ENCODE measurements around the gene LRRC7.
A peak's percentile ranks its signal among the peaks of the same experiment; 100 is the strongest.
"Not testable (repeated sequence)": the region's sequence is repeated elsewhere in the genome, so short reads cannot be mapped to it uniquely, and the experiment has no call there.

LRRC7 gene

DNA sequence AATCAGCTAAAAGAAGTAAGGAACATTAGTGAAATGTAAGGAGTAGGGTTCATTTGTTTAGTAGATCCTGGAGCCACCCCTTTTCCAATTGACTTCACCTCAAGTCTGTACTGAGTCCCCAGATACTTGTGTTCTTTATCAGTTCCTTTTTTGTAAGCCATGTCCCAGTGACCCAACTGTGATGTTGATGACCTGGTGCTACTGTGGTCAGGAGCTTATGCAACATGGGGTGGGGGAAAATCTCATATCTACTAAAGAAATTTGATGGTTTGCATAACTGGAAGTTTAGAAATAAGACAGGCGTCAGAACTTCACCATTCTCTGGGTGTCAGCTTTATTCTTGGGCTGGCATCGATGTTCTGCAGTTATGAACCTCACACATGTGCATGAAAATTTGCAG, 120.5 kb downstream of the LRRC7 start:
- no peak for FAIRE-seq
- no peak for DNase-seq (ENCODE audit: insufficient read length, low spot score)

DNA sequence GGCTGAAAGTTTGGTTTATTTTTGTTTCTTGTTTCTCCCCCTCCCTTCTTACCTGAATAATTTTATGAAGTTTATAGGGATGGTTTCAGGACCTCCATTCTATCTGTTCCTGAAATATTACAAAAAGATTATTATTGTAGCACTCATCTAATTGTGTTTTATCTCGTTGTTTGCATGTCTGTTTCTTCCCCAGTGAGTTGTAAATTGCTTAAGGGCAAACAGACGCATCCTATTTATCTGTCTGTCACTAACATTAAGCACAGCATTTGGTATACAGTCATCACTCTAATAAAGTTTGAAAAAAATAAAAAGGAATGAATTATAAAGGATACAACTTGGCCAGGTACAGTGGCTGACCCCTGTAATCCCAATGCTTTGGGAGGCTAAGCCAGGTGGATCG, 123.5 kb downstream of the LRRC7 start:
- no peak for DNase-seq (ENCODE audit: insufficient read length, low spot score)
- FAIRE-seq: no peak

- DNase-seq (ENCODE audit: insufficient read length, low spot score): no peak
- FAIRE-seq: no peak
Observed at GRCh38 chr1:69693921-69694675, 126.4 kb downstream of the LRRC7 start.

DNA sequence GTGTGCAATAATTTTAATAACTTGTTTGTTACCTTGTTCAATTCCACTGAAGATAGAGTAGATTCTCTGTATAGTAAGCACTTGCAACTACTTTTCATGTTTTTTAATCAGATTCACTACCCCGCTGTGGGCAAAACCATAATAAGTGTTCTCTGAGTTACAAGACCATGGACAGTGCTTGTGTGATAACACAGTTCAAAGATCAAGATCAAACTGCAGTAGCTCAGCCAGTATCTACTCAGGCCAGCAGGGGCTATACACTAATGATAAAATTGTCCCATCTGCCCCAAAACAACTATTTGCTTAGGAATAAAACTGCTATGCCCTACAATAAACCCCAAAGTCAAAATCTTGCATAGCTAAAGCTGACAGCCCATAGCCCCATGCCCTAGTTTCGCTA, 129.6 kb downstream of the LRRC7 start:
- no peak for FAIRE-seq
- no peak for DNase-seq (ENCODE audit: insufficient read length, low spot score)

DNA sequence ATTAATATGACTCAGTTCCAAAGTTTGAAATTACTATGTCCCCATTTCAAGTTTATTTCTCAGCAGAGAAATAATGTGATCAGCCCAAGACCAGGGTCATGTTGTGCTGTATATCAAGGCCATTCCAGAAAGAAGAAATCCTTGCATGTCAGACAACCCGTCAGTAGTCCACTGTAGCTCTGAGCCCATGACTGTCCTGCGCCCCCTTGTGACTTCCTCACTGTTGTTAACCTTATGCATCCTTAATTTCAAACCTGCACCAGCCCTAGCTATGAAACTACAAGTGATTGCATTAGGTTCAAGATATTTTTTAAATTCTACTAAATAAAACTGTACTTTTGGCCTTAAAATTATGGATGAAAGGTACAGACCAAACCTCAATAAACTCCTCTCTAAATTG, 133.0 kb downstream of the LRRC7 start:
- DNase-seq (ENCODE audit: insufficient read length, low spot score) (no peak), FAIRE-seq (no peak)

DNA sequence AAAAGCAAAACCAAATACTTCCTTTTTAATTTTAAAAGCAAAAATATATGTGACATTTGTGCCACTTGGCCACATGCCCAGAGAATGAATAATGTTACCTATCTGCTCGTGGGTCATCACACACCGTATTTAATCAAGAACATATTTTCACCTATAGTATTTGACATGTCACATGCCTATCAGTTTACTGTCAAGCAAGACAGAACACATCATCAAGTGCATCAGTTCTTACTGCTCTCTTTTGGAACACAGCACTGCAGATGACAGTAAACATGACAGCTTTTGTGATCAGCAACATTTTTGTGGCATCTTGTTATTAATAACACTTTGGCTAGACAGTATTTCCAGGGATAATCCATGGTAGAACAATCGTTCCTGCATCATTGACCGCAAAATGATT, 134.4 kb downstream of the LRRC7 start:
- no peak for FAIRE-seq
- DNase-seq (ENCODE audit: insufficient read length, low spot score): no peak

GRCh38 chr1:69706473-69706872, 138.8 kb downstream of the LRRC7 start:
- no peak for FAIRE-seq
- DNase-seq (ENCODE audit: insufficient read length, low spot score): no peak

DNA sequence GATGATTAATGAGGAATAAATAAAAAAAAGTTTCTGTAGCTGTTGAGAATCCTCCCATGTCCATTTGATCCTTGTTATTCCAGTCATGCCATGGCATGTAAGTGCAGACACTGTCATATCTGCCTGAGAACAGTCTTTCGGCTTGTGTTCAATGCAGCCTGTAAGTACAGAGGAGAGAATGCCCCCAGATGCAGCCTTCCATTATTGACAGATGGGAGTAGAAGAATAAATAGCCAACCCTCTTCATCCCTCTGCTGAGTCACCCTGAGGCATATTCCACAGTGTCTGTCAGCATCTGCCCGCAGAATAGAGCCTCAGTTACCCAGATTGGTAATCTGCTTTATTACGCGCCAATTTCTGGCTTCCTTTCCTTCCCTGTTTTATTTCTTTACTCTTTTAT, 139.4 kb downstream of the LRRC7 start:
- FAIRE-seq (no peak), DNase-seq (ENCODE audit: insufficient read length, low spot score) (no peak)

- no peak for FAIRE-seq
- DNase-seq (ENCODE audit: insufficient read length, low spot score): no peak
Observed at GRCh38 chr1:69710484-69711189, 142.9 kb downstream of the LRRC7 start.

GRCh38 chr1:69711190-69711930, 143.6 kb downstream of the LRRC7 start:
- no peak for DNase-seq (ENCODE audit: insufficient read length, low spot score)
- no peak for FAIRE-seq

DNA sequence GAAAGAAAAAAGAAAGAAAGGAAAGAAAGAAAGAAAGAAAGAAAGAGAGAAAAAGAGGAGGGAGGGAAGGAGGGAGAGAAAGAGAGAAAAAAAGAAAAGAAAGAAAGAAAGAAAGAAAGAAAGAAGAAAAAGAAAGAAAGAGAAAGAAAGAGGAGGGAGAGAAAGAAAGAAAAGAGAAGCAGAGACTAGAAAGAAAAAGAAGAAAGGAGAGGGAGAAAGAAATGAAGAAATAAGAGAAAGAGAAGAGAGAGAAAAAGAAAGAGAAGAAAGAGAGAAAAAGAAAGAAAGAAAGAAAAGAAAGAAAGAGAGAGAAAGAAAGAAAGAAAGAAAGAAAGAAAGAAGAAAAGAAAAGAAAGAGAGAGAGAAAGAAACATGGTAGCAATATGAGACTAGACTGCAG, 150.1 kb downstream of the LRRC7 start:
- FAIRE-seq; DNase-seq (ENCODE audit: insufficient read length, low spot score): not testable (repeated sequence)

- DNase-seq (ENCODE audit: insufficient read length, low spot score) (no peak), FAIRE-seq (no peak)
Observed at GRCh38 chr1:69728206-69728605, 160.5 kb downstream of the LRRC7 start.

- FAIRE-seq (no peak), DNase-seq (ENCODE audit: insufficient read length, low spot score) (no peak)
Observed at GRCh38 chr1:69733061-69733460, 165.3 kb downstream of the LRRC7 start.

DNA sequence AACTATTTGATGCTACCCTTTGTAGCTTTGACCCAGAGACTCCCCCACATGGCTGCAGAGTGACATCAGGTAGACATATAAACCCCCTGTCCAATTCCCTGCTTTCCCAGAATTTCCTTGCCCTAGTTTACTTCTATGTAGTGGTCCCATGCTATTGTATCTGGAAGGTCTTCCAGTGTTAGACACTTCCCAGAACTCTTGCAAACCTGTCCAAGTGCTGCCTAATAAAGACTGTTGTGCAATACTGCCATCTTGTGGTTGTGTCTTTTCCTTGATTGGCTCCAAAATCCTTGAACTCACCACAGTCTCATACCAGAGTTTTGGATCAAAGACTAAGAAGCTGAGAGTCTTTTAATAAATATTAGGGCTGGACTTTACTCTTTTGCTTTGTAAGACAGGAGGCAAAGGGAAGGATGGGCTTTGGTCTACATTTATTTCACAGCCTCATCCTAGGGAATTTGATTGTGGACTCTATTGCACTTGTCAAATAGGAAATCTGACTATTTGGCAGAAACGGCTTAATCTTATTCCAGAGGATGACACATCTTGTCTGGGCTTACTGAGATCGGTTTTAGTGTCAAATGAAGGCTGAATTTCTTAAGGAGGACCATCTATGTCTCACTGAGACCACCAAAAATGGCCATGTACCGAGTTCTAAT, 169.9 kb downstream of the LRRC7 start:
- peak; percentile 1 for DNase-seq (ENCODE audit: insufficient read length, low spot score)
- peak; percentile 87 for FAIRE-seq

- DNase-seq (ENCODE audit: insufficient read length, low spot score) (no peak), FAIRE-seq (no peak)
Observed at GRCh38 chr1:69738458-69739250, 170.9 kb downstream of the LRRC7 start.

- DNase-seq (ENCODE audit: insufficient read length, low spot score) (no peak), FAIRE-seq (no peak)
Observed at GRCh38 chr1:69739251-69739605, 171.5 kb downstream of the LRRC7 start.

GRCh38 chr1:69743146-69743545, 175.4 kb downstream of the LRRC7 start:
- no peak for DNase-seq (ENCODE audit: insufficient read length, low spot score)
- FAIRE-seq: no peak

GRCh38 chr1:69744381-69744780, 176.7 kb downstream of the LRRC7 start:
- FAIRE-seq (no peak), DNase-seq (ENCODE audit: insufficient read length, low spot score) (no peak)

GRCh38 chr1:69747207-69747606, 179.5 kb downstream of the LRRC7 start:
- FAIRE-seq (no peak), DNase-seq (ENCODE audit: insufficient read length, low spot score) (no peak)

DNA sequence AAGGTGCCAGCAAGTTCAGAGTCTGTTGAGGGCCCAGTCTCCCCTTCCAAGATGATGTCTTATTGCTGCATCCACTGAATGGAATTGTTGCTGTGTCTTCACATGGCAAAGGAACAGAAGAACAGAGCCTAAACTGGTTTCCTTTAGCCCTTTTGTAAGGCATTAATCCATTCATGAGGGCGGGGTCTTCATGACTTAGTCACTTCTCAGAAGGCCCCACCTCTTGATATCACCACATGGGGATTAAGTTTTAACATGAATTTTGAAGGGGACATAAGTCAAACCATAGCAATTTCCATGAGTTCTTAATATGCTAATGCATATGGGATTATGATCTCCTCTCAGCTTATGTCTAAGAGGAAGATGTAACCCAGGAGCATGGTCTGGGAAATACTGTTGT, 182.9 kb downstream of the LRRC7 start:
- DNase-seq (ENCODE audit: insufficient read length, low spot score): no peak
- FAIRE-seq: no peak

Data from GM19239 (cell line).